Body of pancreas (tissue), 4 donors: ENCODE measurements around the gene TENT5C.

Experiments
- CTCF ChIP-seq, 7 experiments: fragments of 450-650 bp in 4 of 7; fragments of 200-600 bp in 3 of 7; sonication (generic) in 3 of 7; IDR thresholded peaks; one replicate each; pipeline ENCODE4 v1.5.1; 2016 to 2019; ENCODE audit warnings: antibody characterized with exemption in 7 of 7
- POLR2A ChIP-seq, 3 donors: fragments of 450-650 bp; IDR thresholded peaks; one replicate each; pipeline ENCODE4 v1.6.1; 2016; ENCODE audit warnings: antibody characterized with exemption in 3 of 3, mild to moderate bottlenecking in 2 of 3

GRCh38 chr1:117620440-117620839 is 14.6 kb downstream of the TENT5C start:
- TF ChIP-seq CTCF (IDR thresholded peaks at IDR 0.05) (no peak), POLR2A (IDR thresholded peaks at IDR 0.05) (no peak)
